GM19468 (cell line): ENCODE results near the gene DTX1.
"Not testable (repeated sequence)": the region's sequence is repeated elsewhere in the genome, so short reads cannot be mapped to it uniquely, and the experiment has no call there.

Experiments
- ATAC-seq: cut with Tn5 transposase; IDR thresholded peaks from one replicate; pipeline ENCODE4 v1.9.1; 2021; ENCODE audit warnings: mild to moderate bottlenecking, moderate library complexity, moderate number of reproducible peaks; ENCODE audit not compliant: unreplicated experiment; ENCODE audit errors: extremely low read depth

Gene DTX1

GRCh38 chr12:113134521-113134951 lies 78.0 kb downstream of the DTX1 start:
- no peak for ATAC-seq

GRCh38 chr12:113135178-113136127 lies 78.9 kb downstream of the DTX1 start, which contains the start of gene RASAL1:
Gene RASAL1 (minus strand): TSS chr12:113135761. CDS start chr12:113135462, 299 bp downstream.
- ATAC-seq = no peak

GRCh38 chr12:113136128-113136989 lies 79.8 kb downstream of the DTX1 start:
- ATAC-seq = no peak

- ATAC-seq = no peak
These were observed 80.5 kb downstream of the DTX1 start for GRCh38 chr12:113136990-113137511.

- ATAC-seq = no peak
These were observed 81.6 kb downstream of the DTX1 start for GRCh38 chr12:113137861-113138783.

GRCh38 chr12:113138826-113139225 lies 82.3 kb downstream of the DTX1 start:
- no peak for ATAC-seq

GRCh38 chr12:113140706-113141105 lies 84.2 kb downstream of the DTX1 start:
- no peak for ATAC-seq

- ATAC-seq = not testable (repeated sequence)
These were observed 85.2 kb downstream of the DTX1 start for GRCh38 chr12:113141716-113142115.

- ATAC-seq = no peak
These were observed 85.8 kb downstream of the DTX1 start for GRCh38 chr12:113142173-113142885.

GRCh38 chr12:113142886-113143332 lies 86.4 kb downstream of the DTX1 start:
- no peak for ATAC-seq

- ATAC-seq = no peak
These were observed 87.4 kb downstream of the DTX1 start for GRCh38 chr12:113143959-113144358.

GRCh38 chr12:113144806-113145205 lies 88.3 kb downstream of the DTX1 start:
- no peak for ATAC-seq

GRCh38 chr12:113145720-113146551 lies 89.4 kb downstream of the DTX1 start:
- ATAC-seq = no peak

GRCh38 chr12:113146999-113147398 lies 90.5 kb downstream of the DTX1 start:
- no peak for ATAC-seq
